H9 (cell line): ENCODE measurements around the gene IL1RAPL1. TPM values are rescaled to one million over a fixed set of nuclear protein-coding genes. Genes with fewer than 3 reads are reported as not detected.

Source experiments
- DNase-seq: peaks from one replicate; pipeline ENCODE4 v3.0.0-alpha.2; 2017
- H2AFZ ChIP-seq: one replicate; pipeline ENCODE4 v1.6.1; 2013; ENCODE audit warnings: mild to moderate bottlenecking, low read length, control low read depth, moderate library complexity
- H2AK5ac ChIP-seq: 2 replicates; pipeline ENCODE4 v1.6.1; 2013; ENCODE audit warnings: low read length, control low read depth, mixed read lengths; ENCODE audit not compliant: insufficient read length
- H2BK120ac ChIP-seq: one replicate; pipeline ENCODE4 v1.6.1; 2013; ENCODE audit warnings: low read depth, mild to moderate bottlenecking, low read length, control low read depth, inconsistent platforms; ENCODE audit not compliant: poor library complexity, severe bottlenecking
- H2BK12ac ChIP-seq: 2 replicates; pipeline ENCODE4 v1.6.1; 2013; ENCODE audit warnings: low read length, control low read depth, mixed read lengths, low read depth; ENCODE audit not compliant: insufficient read length
- H2BK15ac ChIP-seq: 2 replicates; pipeline ENCODE4 v1.6.1; 2013; ENCODE audit warnings: low read depth, low read length, control low read depth
- H2BK20ac ChIP-seq: one replicate; pipeline ENCODE4 v1.6.1; 2013; ENCODE audit warnings: low read depth, mild to moderate bottlenecking, low read length, control low read depth, inconsistent platforms; ENCODE audit not compliant: poor library complexity, severe bottlenecking
- H2BK5ac ChIP-seq: 2 replicates; pipeline ENCODE4 v1.6.1; 2013; ENCODE audit warnings: low read length, control low read depth, mixed read lengths; ENCODE audit not compliant: insufficient read length
- H3K14ac ChIP-seq: 2 replicates; pipeline ENCODE4 v1.6.1; 2013; ENCODE audit warnings: low read length, control low read depth; ENCODE audit not compliant: insufficient read depth
- H3K18ac ChIP-seq: 2 replicates; pipeline ENCODE4 v1.6.1; 2013; ENCODE audit warnings: low read depth, mild to moderate bottlenecking, mixed read lengths, low read length, control low read depth; ENCODE audit not compliant: insufficient read length
- H3K23ac ChIP-seq: 2 replicates; pipeline ENCODE4 v1.6.1; 2013; ENCODE audit warnings: low read length, control low read depth, mixed read lengths, low read depth; ENCODE audit not compliant: insufficient read length
- H3K23me2 ChIP-seq: 2 replicates; pipeline ENCODE4 v1.6.1; 2013; ENCODE audit warnings: low read depth, mild to moderate bottlenecking, mixed read lengths, low read length, control low read depth; ENCODE audit not compliant: insufficient read length, poor library complexity, severe bottlenecking
- H3K27ac ChIP-seq: 2 replicates; pipeline ENCODE4 v1.5.1; 2013; ENCODE audit warnings: low read length, control low read depth, mixed read lengths, low read depth; ENCODE audit not compliant: insufficient read length
- H3K27me3 ChIP-seq: 2 replicates; pipeline ENCODE4 v1.6.1; 2013; ENCODE audit warnings: low read length, control low read depth, inconsistent platforms; ENCODE audit not compliant: insufficient read depth
- H3K4ac ChIP-seq: 2 replicates; pipeline ENCODE4 v1.6.1; 2013; ENCODE audit warnings: low read depth, mild to moderate bottlenecking, control low read depth, inconsistent platforms, low read length, moderate library complexity
- H3K4me1 ChIP-seq: 2 replicates; pipeline ENCODE4 v1.6.1; 2013; ENCODE audit warnings: low read length, control low read depth, inconsistent platforms; ENCODE audit not compliant: insufficient read depth
- H3K4me2 ChIP-seq: 2 replicates; pipeline ENCODE4 v1.6.1; 2013; ENCODE audit warnings: low read length, control low read depth, mixed read lengths; ENCODE audit not compliant: insufficient read length, insufficient read depth
- H3K56ac ChIP-seq: 2 replicates; pipeline ENCODE4 v1.6.1; 2013; ENCODE audit warnings: low read depth, mild to moderate bottlenecking, mixed read lengths, low read length, control low read depth; ENCODE audit not compliant: insufficient read length
- H3K79me1 ChIP-seq: 2 replicates; pipeline ENCODE4 v1.6.1; 2013; ENCODE audit warnings: low read depth, mild to moderate bottlenecking, moderate library complexity, low read length, control low read depth, inconsistent platforms; ENCODE audit not compliant: insufficient read depth, poor library complexity, severe bottlenecking
- H3K79me2 ChIP-seq: 2 replicates; pipeline ENCODE4 v1.6.1; 2013; ENCODE audit warnings: low read length, control low read depth, inconsistent platforms; ENCODE audit not compliant: insufficient read depth
- H3K9ac ChIP-seq: 2 replicates; pipeline ENCODE4 v1.6.1; 2013; ENCODE audit warnings: low read length, control low read depth, mixed read lengths; ENCODE audit not compliant: insufficient read length; ENCODE audit errors: extremely low read depth
- H3K9me3 ChIP-seq: one replicate; pipeline ENCODE4 v1.6.1; 2013; ENCODE audit warnings: low read depth, low read length, inconsistent platforms; ENCODE audit not compliant: control insufficient read depth
- H3T11ph ChIP-seq: one replicate; pipeline ENCODE4 v1.6.1; 2013; ENCODE audit warnings: mild to moderate bottlenecking, low read length, control low read depth, inconsistent platforms
- H4K20me1 ChIP-seq: one replicate; pipeline ENCODE4 v1.6.1; 2013; ENCODE audit not compliant: control insufficient read depth, insufficient read length, insufficient read depth
- H4K5ac ChIP-seq: 2 replicates; pipeline ENCODE4 v1.6.1; 2013; ENCODE audit warnings: low read depth, mild to moderate bottlenecking, mixed read lengths, low read length, control low read depth; ENCODE audit not compliant: insufficient read length
- H4K8ac ChIP-seq: replicated peaks from 2 replicates; pipeline ENCODE4 v1.6.1; 2013; ENCODE audit warnings: low read length, control low read depth, mixed read lengths, low read depth; ENCODE audit not compliant: insufficient read length
- H4K91ac ChIP-seq: 2 replicates; pipeline ENCODE4 v1.6.1; 2013; ENCODE audit warnings: low read depth, mild to moderate bottlenecking, moderate library complexity, mixed read lengths, low read length, control low read depth; ENCODE audit not compliant: insufficient read length
- H3K27ac Mint-ChIP-seq, 3 experiments: 2 replicates in 2 of 3; 3 replicates in 1 of 3; pipeline ENCODE4 v1.8.0; 2020 to 2021; ENCODE audit warnings: mixed read lengths in 3 of 3, mild to moderate bottlenecking in 1 of 3, moderate library complexity in 1 of 3
- H3K27me3 Mint-ChIP-seq: 2 replicates; pipeline ENCODE4 v1.8.0; 2021; ENCODE audit warnings: low read depth, mild to moderate bottlenecking, moderate library complexity, mixed read lengths
- H3K36me3 Mint-ChIP-seq, 3 experiments: 2 replicates in 2 of 3; 3 replicates in 1 of 3; pipeline ENCODE4 v1.8.0; 2020 to 2021; ENCODE audit warnings: low read depth in 3 of 3, mixed read lengths in 3 of 3; ENCODE audit not compliant: insufficient read depth in 1 of 3
- H3K4me1 Mint-ChIP-seq, 2 experiments: 2 replicates each; pipeline ENCODE4 v1.8.0; 2020; ENCODE audit warnings: mixed read lengths in 2 of 2
- H3K4me3 Mint-ChIP-seq, 2 experiments: 2 replicates in 1 of 2; 3 replicates in 1 of 2; pipeline ENCODE4 v1.8.0; 2020 to 2021; ENCODE audit warnings: mild to moderate bottlenecking in 2 of 2, mixed read lengths in 2 of 2, moderate library complexity in 1 of 2
- H3K9me3 Mint-ChIP-seq, 2 experiments: 2 replicates in 1 of 2; 3 replicates in 1 of 2; pipeline ENCODE4 v1.8.0; 2020; ENCODE audit warnings: mild to moderate bottlenecking in 2 of 2, mixed read lengths in 2 of 2, moderate library complexity in 1 of 2
- WGBS: extraction: QIAGEN DNeasy Blood & Tissue Kit; methylation state at CpG from one replicate; pipeline ENCODE4 v1.1.7; 2013; ENCODE audit warnings: missing lambda C conversion rate, low lambda C conversion rate, mixed read lengths; ENCODE audit not compliant: insufficient read length; ENCODE audit errors: extremely low coverage; 5-methylcytosine and 5-hydroxymethylcytosine counted together
- total RNA-seq: library from RNA; stranded (reverse); gene quantifications from 2 replicates; pipeline ENCODE4 v1.2.1, GENCODE V29; 2021
- TF ChIP-seq, protein P1 (sequence below): fragments of 200-600 bp; sonication (generic); conservative IDR thresholded peaks from 3 replicates; pipeline ENCODE4 v1.8.0; 2021; ENCODE audit warnings: antibody characterized with exemption, mild to moderate bottlenecking

Gene IL1RAPL1
- total RNA-seq, 1 experiment from 2014 or later: 0.31 TPM

DNA sequence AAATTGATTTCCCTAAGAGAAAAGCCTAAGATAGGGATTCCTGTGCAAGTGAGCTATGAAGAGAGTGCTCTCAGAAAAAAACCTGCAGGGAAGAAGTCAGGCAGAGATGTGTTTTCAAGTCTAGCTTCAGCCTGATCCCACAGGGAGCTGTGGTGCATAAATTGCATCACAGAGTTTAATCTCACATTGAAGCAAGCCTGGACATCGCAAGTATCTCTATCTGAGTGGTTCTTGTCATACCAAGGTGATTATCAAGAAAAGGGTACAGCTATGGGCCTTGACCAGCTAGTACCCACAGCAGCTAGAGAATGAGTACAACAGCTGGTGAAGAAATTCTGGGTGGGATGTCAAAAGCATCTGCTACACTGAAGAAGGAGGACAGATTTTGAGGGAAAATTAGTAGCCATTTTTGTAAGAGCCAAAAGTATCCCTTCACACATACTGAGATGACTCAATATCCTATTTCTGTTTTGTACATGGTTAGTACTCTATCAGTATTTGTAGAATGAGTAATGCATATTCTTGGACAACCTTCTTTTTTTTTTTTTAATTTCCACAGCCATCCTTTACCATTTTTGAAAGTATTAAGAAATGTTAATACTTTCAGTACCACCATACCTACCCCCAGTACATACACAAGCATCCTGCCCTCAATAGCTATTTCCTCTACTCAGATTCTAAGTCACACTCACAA is 708.9 kb downstream of the IL1RAPL1 start:
- H3K79me1 ChIP-seq: no peaks in the 10 kb centered on the region
- H3K14ac ChIP-seq: no peak overlapping the region
- H3K79me2 ChIP-seq: no peaks in the 10 kb centered on the region
- H3K18ac ChIP-seq: no peak overlapping the region
- H2BK15ac ChIP-seq: no peak overlapping the region
- H2BK5ac ChIP-seq: no peak overlapping the region
- H3K56ac ChIP-seq: no peak overlapping the region
- H2BK120ac ChIP-seq: no peak overlapping the region
- no peak overlapping the region for H3K4ac ChIP-seq
- no peak overlapping the region for H3K27ac ChIP-seq
- no peaks in the 10 kb centered on the region for H3K9me3 ChIP-seq
- Mint-ChIP-seq H3K36me3 (peaks cover 0 to 16% (median 6%) of the 10 kb centered on the region in 3 experiments; a peak in 4 of 7 replicates), H3K4me3 (no peak overlapping the region), H3K27ac (peak overlapping the region in 1 of 3 experiments; percentile 89; a peak in 3 of 7 replicates), H3K4me1 (peaks cover 42 to 50% of the 10 kb centered on the region in 2 experiments), H3K9me3 (peaks cover 17 to 51% of the 10 kb centered on the region in 2 experiments), H3K27me3 (peaks cover 3% of the 10 kb centered on the region; the same call in 1 of the 2 replicates)
- no peak for DNase-seq
- H3K23ac ChIP-seq: no peak overlapping the region
- H3K4me1 ChIP-seq: peaks cover 2% of the 10 kb centered on the region; the same call in 1 of the 2 replicates
- no peaks in the 10 kb centered on the region for H3K27me3 ChIP-seq
- H3T11ph ChIP-seq: no peak overlapping the region
- no CpG with 5 or more reads among the region's 1 CpG for WGBS
- H2AK5ac ChIP-seq: no peak overlapping the region
- H4K91ac ChIP-seq: no peak overlapping the region
- no peak overlapping the region for H4K5ac ChIP-seq
- H2BK20ac ChIP-seq: no peak overlapping the region
- no peak overlapping the region for H3K4me2 ChIP-seq
- H4K20me1 ChIP-seq: no peaks in the 10 kb centered on the region
- H3K23me2 ChIP-seq: no peaks in the 10 kb centered on the region
- no peak overlapping the region for H2AFZ ChIP-seq
- no peak overlapping the region for H3K9ac ChIP-seq
- TF ChIP-seq, protein P1, sequence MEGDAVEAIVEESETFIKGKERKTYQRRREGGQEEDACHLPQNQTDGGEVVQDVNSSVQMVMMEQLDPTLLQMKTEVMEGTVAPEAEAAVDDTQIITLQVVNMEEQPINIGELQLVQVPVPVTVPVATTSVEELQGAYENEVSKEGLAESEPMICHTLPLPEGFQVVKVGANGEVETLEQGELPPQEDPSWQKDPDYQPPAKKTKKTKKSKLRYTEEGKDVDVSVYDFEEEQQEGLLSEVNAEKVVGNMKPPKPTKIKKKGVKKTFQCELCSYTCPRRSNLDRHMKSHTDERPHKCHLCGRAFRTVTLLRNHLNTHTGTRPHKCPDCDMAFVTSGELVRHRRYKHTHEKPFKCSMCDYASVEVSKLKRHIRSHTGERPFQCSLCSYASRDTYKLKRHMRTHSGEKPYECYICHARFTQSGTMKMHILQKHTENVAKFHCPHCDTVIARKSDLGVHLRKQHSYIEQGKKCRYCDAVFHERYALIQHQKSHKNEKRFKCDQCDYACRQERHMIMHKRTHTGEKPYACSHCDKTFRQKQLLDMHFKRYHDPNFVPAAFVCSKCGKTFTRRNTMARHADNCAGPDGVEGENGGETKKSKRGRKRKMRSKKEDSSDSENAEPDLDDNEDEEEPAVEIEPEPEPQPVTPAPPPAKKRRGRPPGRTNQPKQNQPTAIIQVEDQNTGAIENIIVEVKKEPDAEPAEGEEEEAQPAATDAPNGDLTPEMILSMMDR: no peak
- H4K8ac ChIP-seq: no peak overlapping the region
- H2BK12ac ChIP-seq: no peak overlapping the region
